ENCODE measurements around the gene ERBB2. TPM values are rescaled to one million over a fixed set of nuclear protein-coding genes. Genes with fewer than 3 reads are reported as not detected.
A peak's percentile ranks its signal among the peaks of the same experiment; 100 is the strongest.
"Not testable (repeated sequence)": the region's sequence is repeated elsewhere in the genome, so short reads cannot be mapped to it uniquely, and the experiment has no call there.

ERBB2 gene
- polyA plus RNA-seq, 3 donors = 0.17 to 0.73 TPM; not detected in 1

GRCh38 chr17:39697961-39698360 is 1.9 kb upstream of the ERBB2 start:
- H3K36me3 ChIP-seq (replicated peaks in 1 of 2; ENCODE audit: control insufficient read depth in 1 of 2, insufficient read depth in 2 of 2, low read length in 2 of 2) = no peaks in the 10 kb centered on the region
- H3K4me3 ChIP-seq (replicated peaks in 1 of 3; ENCODE audit: low read depth in 2 of 3, low read length in 3 of 3) = no peak overlapping the region
- H3K4me2 ChIP-seq (replicated peaks; ENCODE audit: extremely low read depth, low read length, poor library complexity, severe bottlenecking) = no peak overlapping the region
- no peaks in the 10 kb centered on the region for H3K4me1 ChIP-seq (ENCODE audit: control insufficient read depth in 1 of 2, insufficient read depth in 2 of 2, low read length in 2 of 2)
- H3K27ac ChIP-seq (ENCODE audit: low read depth in 1 of 2, low read length in 2 of 2) = no peak overlapping the region
- no peak for DNase-seq
- WGBS (ENCODE audit: insufficient coverage) = no CpG with 5 or more reads among the region's 5 CpGs
- no peak overlapping the region for H3K27ac Mint-ChIP-seq
- H4K20me1 ChIP-seq (ENCODE audit: insufficient read depth, low read length) = no peaks in the 10 kb centered on the region
- peaks cover 0 to 19% of the 10 kb centered on the region in 2 donors for H3K9me3 ChIP-seq (replicated peaks in 1 of 2; ENCODE audit: control insufficient read depth in 1 of 2, insufficient read depth in 1 of 2, low read length in 2 of 2)
- no peak overlapping the region for H3K4me3 Mint-ChIP-seq
- H3K4me1 Mint-ChIP-seq = peaks cover 4% of the 10 kb centered on the region
- H3K27me3 Mint-ChIP-seq (ENCODE audit: low read depth in 3 of 3) = peaks cover 40 to 53% (median 47%) of the 10 kb centered on the region in 3 donors
- no peaks in the 10 kb centered on the region for H3K79me2 ChIP-seq (ENCODE audit: insufficient read depth, low read length)
- TF ChIP-seq CTCF (IDR thresholded peaks at IDR 0.05) = no peak
- no peak overlapping the region for H3K9ac ChIP-seq (ENCODE audit: insufficient read depth, low read length, poor library complexity, severe bottlenecking)
- H3K36me3 Mint-ChIP-seq = peaks cover 3 to 7% of the 10 kb centered on the region in 2 donors
- intact Hi-C loops (cut with micrococcal nuclease) = no loop called here
- H2AFZ ChIP-seq (ENCODE audit: insufficient read depth, low read depth, low read length, poor library complexity, severe bottlenecking) = no peak overlapping the region
- peaks cover 0 to 12% (median 5%) of the 10 kb centered on the region in 7 donors for H3K9me3 Mint-ChIP-seq
- peaks cover 29 to 45% of the 10 kb centered on the region in 2 donors for H3K27me3 ChIP-seq (ENCODE audit: control insufficient read depth in 2 of 2, insufficient read depth in 2 of 2, low read length in 2 of 2)

- H3K27ac ChIP-seq (ENCODE audit: low read depth in 1 of 2, low read length in 2 of 2); H4K20me1 ChIP-seq (ENCODE audit: insufficient read depth, low read length); intact Hi-C loops (cut with micrococcal nuclease); H3K36me3 Mint-ChIP-seq; H3K36me3 ChIP-seq (replicated peaks in 1 of 2; ENCODE audit: control insufficient read depth in 1 of 2, insufficient read depth in 2 of 2, low read length in 2 of 2); H3K4me1 ChIP-seq (ENCODE audit: control insufficient read depth in 1 of 2, insufficient read depth in 2 of 2, low read length in 2 of 2); H3K4me3 ChIP-seq (replicated peaks in 1 of 3; ENCODE audit: low read depth in 2 of 3, low read length in 3 of 3); H3K79me2 ChIP-seq (ENCODE audit: insufficient read depth, low read length); H2AFZ ChIP-seq (ENCODE audit: insufficient read depth, low read depth, low read length, poor library complexity, severe bottlenecking); H3K4me1 Mint-ChIP-seq; H3K9ac ChIP-seq (ENCODE audit: insufficient read depth, low read length, poor library complexity, severe bottlenecking); DNase-seq; H3K27ac Mint-ChIP-seq; H3K4me2 ChIP-seq (replicated peaks; ENCODE audit: extremely low read depth, low read length, poor library complexity, severe bottlenecking): not testable (repeated sequence)
- 62% methylated on average over 5 of the region's 11 CpGs for WGBS (ENCODE audit: insufficient coverage)
- Mint-ChIP-seq H3K27me3 (ENCODE audit: low read depth in 3 of 3) (peaks cover 40 to 56% (median 48%) of the 10 kb centered on the region in 3 donors), H3K4me3 (peak overlapping the region in 1 of 2 donors; percentile 84), H3K9me3 (peaks cover 0 to 12% (median 5%) of the 10 kb centered on the region in 7 donors)
- H3K27me3 ChIP-seq (ENCODE audit: control insufficient read depth in 2 of 2, insufficient read depth in 2 of 2, low read length in 2 of 2) = peaks cover 29 to 47% of the 10 kb centered on the region in 2 donors
- peaks cover 0 to 19% of the 10 kb centered on the region in 2 donors for H3K9me3 ChIP-seq (replicated peaks in 1 of 2; ENCODE audit: control insufficient read depth in 1 of 2, insufficient read depth in 1 of 2, low read length in 2 of 2)
Observed at GRCh38 chr17:39699157-39699817, 577 bp upstream of the ERBB2 start.

All from CD14-positive monocyte (primary cell).